BJ (cell line): ENCODE measurements around the gene DUXA. TPM values are rescaled to one million over a fixed set of nuclear protein-coding genes. Genes with fewer than 3 reads are reported as not detected.
"Not testable (repeated sequence)": the region's sequence is repeated elsewhere in the genome, so short reads cannot be mapped to it uniquely, and the experiment has no call there.

Source experiments
- CTCF ChIA-PET: fragments of 350-600 bp; formaldehyde crosslinking; extraction: SDS; loops from one replicate; lab custom pipeline; 2021; ENCODE audit warnings: antibody characterized with exemption, inconsistent platforms; lab: Yijun Ruan, JAX
- POLR2A ChIA-PET: fragments of 300-600 bp; sonication (Branson Sonifier 250); formaldehyde crosslinking; extraction: SDS; loops from one replicate; lab custom pipeline; 2021; ENCODE audit warnings: antibody characterized with exemption; lab: Charles Lee
- DNase-seq: peaks from one replicate; pipeline ENCODE4 v3.0.0-alpha.2; 2011; ENCODE audit warnings: low read depth
- H3K27me3 ChIP-seq: 2 replicates; pipeline ENCODE4 v1.6.0; 2011; ENCODE audit warnings: low read length; ENCODE audit not compliant: control insufficient read depth, insufficient read depth
- H3K36me3 ChIP-seq: 2 replicates; pipeline ENCODE4 v1.5.1; 2011; ENCODE audit warnings: low read length; ENCODE audit not compliant: control insufficient read depth, insufficient read depth
- H3K4me3 ChIP-seq: 2 replicates; pipeline ENCODE4 v1.5.1; 2011; ENCODE audit warnings: low read depth, mild to moderate bottlenecking, control low read depth, low read length
- polyA plus RNA-seq: library from polyadenylated mRNA; depleted of rRNA; stranded (reverse); fragments of >200 nt; gene quantifications from 2 replicates; pipeline ENCODE4 v1.2.3, GENCODE V29; 2011
- TF ChIP-seq, protein P1 (sequence below): IDR thresholded peaks from 2 replicates; pipeline ENCODE4 v1.5.1; 2011; ENCODE audit warnings: low read depth, mild to moderate bottlenecking, control low read depth, inconsistent platforms, low read length, moderate library complexity; ENCODE audit not compliant: insufficient read depth

The DUXA gene
- polyA plus RNA-seq, 1 experiment = not detected

- TF ChIP-seq, protein P1, sequence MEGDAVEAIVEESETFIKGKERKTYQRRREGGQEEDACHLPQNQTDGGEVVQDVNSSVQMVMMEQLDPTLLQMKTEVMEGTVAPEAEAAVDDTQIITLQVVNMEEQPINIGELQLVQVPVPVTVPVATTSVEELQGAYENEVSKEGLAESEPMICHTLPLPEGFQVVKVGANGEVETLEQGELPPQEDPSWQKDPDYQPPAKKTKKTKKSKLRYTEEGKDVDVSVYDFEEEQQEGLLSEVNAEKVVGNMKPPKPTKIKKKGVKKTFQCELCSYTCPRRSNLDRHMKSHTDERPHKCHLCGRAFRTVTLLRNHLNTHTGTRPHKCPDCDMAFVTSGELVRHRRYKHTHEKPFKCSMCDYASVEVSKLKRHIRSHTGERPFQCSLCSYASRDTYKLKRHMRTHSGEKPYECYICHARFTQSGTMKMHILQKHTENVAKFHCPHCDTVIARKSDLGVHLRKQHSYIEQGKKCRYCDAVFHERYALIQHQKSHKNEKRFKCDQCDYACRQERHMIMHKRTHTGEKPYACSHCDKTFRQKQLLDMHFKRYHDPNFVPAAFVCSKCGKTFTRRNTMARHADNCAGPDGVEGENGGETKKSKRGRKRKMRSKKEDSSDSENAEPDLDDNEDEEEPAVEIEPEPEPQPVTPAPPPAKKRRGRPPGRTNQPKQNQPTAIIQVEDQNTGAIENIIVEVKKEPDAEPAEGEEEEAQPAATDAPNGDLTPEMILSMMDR = no peak
- ChIA-PET CTCF (no interaction called here), POLR2A (no interaction called here)
- no peak overlapping the region for H3K4me3 ChIP-seq
- no peak for DNase-seq
- H3K27me3 ChIP-seq = no peaks in the 10 kb centered on the region
- H3K36me3 ChIP-seq = no peaks in the 10 kb centered on the region
These were observed 48.4 kb downstream of the DUXA start for GRCh38 chr19:57118848-57119247.

DNA sequence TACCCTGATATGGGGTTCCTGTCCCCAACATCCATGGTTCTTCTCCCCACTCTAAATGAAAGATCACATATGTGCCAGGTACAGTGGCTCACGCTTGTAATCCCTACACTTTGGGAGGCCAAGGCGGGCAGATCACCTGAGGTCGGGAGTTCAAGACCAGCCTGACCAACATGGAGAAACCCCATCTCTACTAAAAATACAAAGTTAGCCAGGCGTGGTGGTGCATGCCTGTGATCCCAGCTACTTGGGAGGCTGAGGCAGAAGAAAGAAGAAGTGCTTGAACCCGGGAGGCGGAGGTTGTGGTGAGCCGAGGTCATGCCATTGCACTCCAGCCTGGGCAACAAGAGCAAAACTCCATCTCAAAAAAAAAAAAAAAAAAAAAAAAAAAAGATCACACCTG, 53.8 kb downstream of the DUXA start:
- DNase-seq, POLR2A ChIA-PET, H3K27me3 ChIP-seq, H3K36me3 ChIP-seq, H3K4me3 ChIP-seq: not testable (repeated sequence)
- CTCF ChIA-PET = interaction anchor here (0.8 kb wide), 1 partner anchor 10 kb away, joined by 3 read pairs; no protein-coding TSS in a partner anchor

DNA sequence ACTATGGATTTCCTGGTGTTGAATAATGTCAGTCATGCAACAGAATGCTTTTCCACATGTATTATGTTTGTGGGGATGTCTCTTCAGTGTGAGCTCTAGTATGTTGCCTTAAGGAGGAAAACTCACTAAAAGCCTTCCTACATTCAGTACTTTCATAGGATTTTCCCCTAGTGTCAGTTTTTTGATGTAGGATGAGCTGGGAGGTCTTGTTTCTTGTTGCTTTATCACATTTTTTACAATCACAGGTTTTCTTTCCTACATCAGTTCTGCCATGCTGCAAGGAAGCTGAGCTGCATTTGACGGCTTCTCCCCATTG, 56.0 kb downstream of the DUXA start:
- Histone ChIP-seq H3K36me3 (no peaks in the 10 kb centered on the region), H3K27me3 (no peaks in the 10 kb centered on the region), H3K4me3 (no peak overlapping the region)
- POLR2A ChIA-PET = no interaction called here
- TF ChIP-seq, protein P1 = no peak
- CTCF ChIA-PET = interaction anchor here (1.3 kb wide), 1 partner anchor 10 kb away, joined by 3 read pairs; no protein-coding TSS in a partner anchor
- DNase-seq = no peak

DNA sequence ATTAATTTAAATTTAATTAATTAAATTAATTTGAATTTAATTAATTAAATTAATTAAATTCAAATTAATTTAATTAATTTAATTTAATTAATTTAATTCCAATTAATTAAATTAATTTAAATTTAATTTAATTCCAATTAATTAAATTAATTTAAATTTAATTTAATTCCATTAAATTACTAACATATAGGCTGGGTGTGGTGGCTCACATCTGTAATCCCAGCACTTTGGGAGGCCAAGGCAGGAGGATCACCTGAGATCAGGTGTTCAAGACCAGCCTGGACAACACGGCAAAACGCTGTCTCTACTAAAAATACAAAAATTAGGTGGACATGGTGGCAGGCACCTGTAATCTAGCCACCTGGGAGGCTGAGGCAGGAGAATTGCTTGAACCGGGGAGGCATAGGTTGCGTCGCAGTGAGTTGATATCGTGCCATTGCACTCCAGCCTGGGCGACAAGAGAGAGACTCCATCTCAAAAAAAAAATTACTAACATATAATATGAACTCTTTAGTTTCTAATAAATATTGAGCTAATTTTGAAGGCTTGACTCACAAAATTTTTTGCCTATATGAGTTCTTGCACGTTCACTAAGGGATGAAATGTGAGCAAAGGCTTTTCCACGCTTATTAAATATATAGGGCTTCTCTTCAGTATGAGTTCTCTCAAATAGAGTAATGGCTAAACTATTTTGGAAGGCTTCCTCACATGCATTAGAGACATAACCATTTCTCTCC, 56.5 kb downstream of the DUXA start:
- CTCF ChIA-PET = interaction anchor here (1.3 kb wide), 1 partner anchor 10 kb away, joined by 3 read pairs; no protein-coding TSS in a partner anchor
- POLR2A ChIA-PET = no interaction called here
- DNase-seq = no peak
- Histone ChIP-seq H3K36me3 (no peaks in the 10 kb centered on the region), H3K27me3 (no peaks in the 10 kb centered on the region), H3K4me3 (no peak overlapping the region)
- TF ChIP-seq, protein P1 = no peak

- Histone ChIP-seq H3K4me3 (no peak overlapping the region), H3K36me3 (no peaks in the 10 kb centered on the region), H3K27me3 (no peaks in the 10 kb centered on the region)
- ChIA-PET POLR2A (no interaction called here), CTCF (no interaction called here)
- DNase-seq = no peak
- TF ChIP-seq, protein P1 = no peak
These were observed 60.5 kb downstream of the DUXA start for GRCh38 chr19:57106722-57107235.
